HEK293 (cell line): ENCODE results near the gene CACNA1G.
A peak's percentile ranks its signal among the peaks of the same experiment; 100 is the strongest.

Experiments
- CTCF ChIA-PET: fragments of 350-600 bp; formaldehyde crosslinking; extraction: SDS; loops from one replicate; lab custom pipeline; 2021; ENCODE audit warnings: antibody characterized with exemption; lab: Yijun Ruan, JAX
- POLR2A ChIA-PET: fragments of 300-600 bp; formaldehyde crosslinking; extraction: SDS; loops from one replicate; lab custom pipeline; 2020; ENCODE audit warnings: antibody characterized with exemption, inconsistent platforms; lab: Yijun Ruan, JAX
- H3K27ac ChIP-seq: fragments of 200-500 bp; sonication (Bioruptor generic); 2 replicates; pipeline ENCODE4 v1.5.1; 2014; ENCODE audit warnings: low read depth, low read length, control low read depth, inconsistent platforms; ENCODE audit errors: extremely low read depth
- H3K36me3 ChIP-seq, 2 experiments: fragments of 200-500 bp in 1 of 2; sonication (Bioruptor generic) in 1 of 2; 1 replicate in 1 of 2; 2 replicates in 1 of 2; pipeline ENCODE4 v1.5.1; 2014 to 2017; ENCODE audit warnings: inconsistent platforms in 2 of 2, low read length in 2 of 2; ENCODE audit not compliant: control insufficient read depth in 2 of 2, insufficient read depth in 1 of 2
- H3K4me1 ChIP-seq: fragments of 200-500 bp; sonication (Bioruptor generic); 2 replicates; pipeline ENCODE4 v1.5.1; 2014; ENCODE audit warnings: mild to moderate bottlenecking, low read length, inconsistent platforms; ENCODE audit not compliant: control insufficient read depth, insufficient read depth
- H3K4me3 ChIP-seq: 2 replicates; pipeline ENCODE4 v1.5.1; 2011; ENCODE audit warnings: low read depth, mild to moderate bottlenecking, control low read depth, low read length, moderate library complexity
- H3K9me3 ChIP-seq: fragments of 200-500 bp; sonication (Bioruptor generic); 2 replicates; pipeline ENCODE4 v1.5.1; 2014; ENCODE audit warnings: low read depth, low read length, inconsistent platforms; ENCODE audit not compliant: control insufficient read depth, insufficient read depth
- AEBP2 ChIP-seq: fragments of 450-650 bp; formaldehyde crosslinking; IDR thresholded peaks from 2 replicates; pipeline ENCODE4 v1.5.1; 2016; ENCODE audit warnings: missing biosample characterization, missing genetic modification characterization, borderline replicate concordance
- IKZF3 ChIP-seq: fragments of 450-650 bp; IDR thresholded peaks from 2 replicates; pipeline ENCODE4 v1.5.0; 2018; ENCODE audit warnings: missing biosample characterization, mild to moderate bottlenecking, missing genetic modification characterization, moderate library complexity
- KLF1 ChIP-seq: fragments of 450-650 bp; formaldehyde crosslinking; IDR thresholded peaks from 2 replicates; pipeline ENCODE4 v1.5.1; 2016; ENCODE audit warnings: missing biosample characterization, missing genetic modification characterization
- KLF16 ChIP-seq: fragments of 450-650 bp; formaldehyde crosslinking; IDR thresholded peaks from 2 replicates; pipeline ENCODE4 v1.5.1; 2017; ENCODE audit warnings: missing biosample characterization, missing genetic modification characterization
- RBAK ChIP-seq: fragments of 450-650 bp; formaldehyde crosslinking; IDR thresholded peaks from 2 replicates; pipeline ENCODE4 v1.5.1; 2016; ENCODE audit warnings: missing biosample characterization, missing genetic modification characterization
- SCRT2 ChIP-seq: fragments of 450-650 bp; formaldehyde crosslinking; IDR thresholded peaks from 2 replicates; pipeline ENCODE4 v1.5.1; 2016; ENCODE audit warnings: missing biosample characterization, missing genetic modification characterization
- YY1 ChIP-seq: fragments of 450-650 bp; formaldehyde crosslinking; IDR thresholded peaks from 2 replicates; pipeline ENCODE4 v1.5.1; 2018; ENCODE audit warnings: missing biosample characterization, missing genetic modification characterization
- ZNF140 ChIP-seq: fragments of 450-650 bp; formaldehyde crosslinking; IDR thresholded peaks from 2 replicates; pipeline ENCODE4 v1.5.1; 2016; ENCODE audit warnings: missing biosample characterization, missing genetic modification characterization
- ZNF221 ChIP-seq: fragments of 450-650 bp; formaldehyde crosslinking; IDR thresholded peaks from 2 replicates; pipeline ENCODE4 v1.5.1; 2017; ENCODE audit warnings: missing biosample characterization, missing genetic modification characterization, borderline replicate concordance
- ZNF248 ChIP-seq: fragments of 450-650 bp; formaldehyde crosslinking; IDR thresholded peaks from 2 replicates; pipeline ENCODE4 v1.5.1; 2017; ENCODE audit warnings: missing biosample characterization, missing genetic modification characterization
- ZNF341 ChIP-seq: fragments of 450-650 bp; formaldehyde crosslinking; IDR thresholded peaks from 2 replicates; pipeline ENCODE4; 2016; ENCODE audit warnings: low read depth, missing biosample characterization, missing genetic modification characterization
- ZNF521 ChIP-seq: fragments of 450-650 bp; formaldehyde crosslinking; IDR thresholded peaks from 2 replicates; pipeline ENCODE4 v1.5.1; 2017; ENCODE audit warnings: missing biosample characterization, mild to moderate bottlenecking, missing genetic modification characterization
- ZNF530 ChIP-seq: fragments of 450-650 bp; formaldehyde crosslinking; IDR thresholded peaks from 2 replicates; pipeline ENCODE4 v1.5.1; 2016; ENCODE audit warnings: low read depth, missing biosample characterization, missing genetic modification characterization
- ZNF560 ChIP-seq: fragments of 450-650 bp; formaldehyde crosslinking; IDR thresholded peaks from 2 replicates; pipeline ENCODE4 v1.5.1; 2017; ENCODE audit warnings: missing biosample characterization, missing genetic modification characterization, borderline replicate concordance
- ZNF561 ChIP-seq: fragments of 450-650 bp; IDR thresholded peaks from 2 replicates; pipeline ENCODE4 v1.5.1; 2018; ENCODE audit warnings: missing biosample characterization, missing genetic modification characterization, borderline replicate concordance
- ZNF830 ChIP-seq: fragments of 450-650 bp; IDR thresholded peaks from 2 replicates; pipeline ENCODE4 v1.5.0; 2018; ENCODE audit warnings: missing biosample characterization, missing genetic modification characterization, low read depth, mild to moderate bottlenecking, moderate library complexity
- ZXDB ChIP-seq: fragments of 450-650 bp; formaldehyde crosslinking; IDR thresholded peaks from 2 replicates; pipeline ENCODE4 v1.5.1; 2016; ENCODE audit warnings: missing biosample characterization, missing genetic modification characterization
- TF ChIP-seq, protein P1 (sequence below): fragments of 450-650 bp; formaldehyde crosslinking; IDR thresholded peaks from 2 replicates; pipeline ENCODE4 v1.5.1; 2016; ENCODE audit warnings: missing biosample characterization, missing genetic modification characterization
- TF ChIP-seq, protein P2 (sequence below): fragments of 450-650 bp; formaldehyde crosslinking; IDR thresholded peaks from 2 replicates; pipeline ENCODE4 v1.5.1; 2016; ENCODE audit warnings: missing biosample characterization, missing genetic modification characterization
- TF ChIP-seq, protein P3 (sequence below): fragments of 450-650 bp; formaldehyde crosslinking; IDR thresholded peaks from 2 replicates; pipeline ENCODE4 v1.5.1; 2016; ENCODE audit warnings: missing biosample characterization, missing genetic modification characterization
- TF ChIP-seq, protein P4 (sequence below): fragments of 450-650 bp; formaldehyde crosslinking; IDR thresholded peaks from 2 replicates; pipeline ENCODE4 v1.5.1; 2016; ENCODE audit warnings: missing biosample characterization, missing genetic modification characterization

CACNA1G gene

DNA sequence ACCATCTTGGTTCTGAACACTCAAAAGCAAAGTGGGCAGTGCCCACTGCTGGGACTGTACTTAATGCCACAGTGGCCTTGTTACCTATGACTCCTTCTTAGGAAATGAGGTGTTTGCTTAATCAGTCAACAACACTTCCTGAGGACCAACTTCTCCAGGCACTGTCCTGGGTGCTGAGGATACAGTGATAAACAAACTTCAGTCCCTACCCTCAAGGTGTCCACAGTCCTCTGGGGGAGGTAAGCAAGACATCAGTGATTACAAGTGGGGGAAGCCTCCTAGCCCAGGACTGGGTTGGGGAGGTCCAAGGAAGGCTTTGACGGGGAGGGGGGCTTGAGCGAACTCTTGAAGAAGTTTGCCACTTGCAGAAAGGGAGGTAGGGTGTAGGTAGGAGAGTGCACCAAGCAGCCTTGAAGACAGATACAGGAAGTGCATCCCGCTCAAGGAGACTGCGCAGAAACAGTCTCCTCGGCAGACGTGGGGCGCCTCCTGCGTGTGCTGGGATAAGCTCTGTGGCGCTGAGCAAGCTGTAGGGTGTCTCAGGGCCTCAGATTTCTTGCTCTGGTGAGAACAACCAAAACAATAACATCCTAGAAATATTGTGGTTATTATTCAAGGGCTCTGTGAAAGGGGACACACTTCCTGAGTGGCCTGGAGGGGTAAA is 71.5 kb downstream of the CACNA1G start:
- H3K4me1 ChIP-seq: no peaks in the 10 kb centered on the region; the same call in 1 of the 2 replicates
- TF ChIP-seq ZNF521 (no peak), KLF16 (tag by site-specific recombination) (no peak), ZNF341 (no peak), ZNF140 (tag by site-specific recombination) (no peak)
- TF ChIP-seq, protein P1, sequence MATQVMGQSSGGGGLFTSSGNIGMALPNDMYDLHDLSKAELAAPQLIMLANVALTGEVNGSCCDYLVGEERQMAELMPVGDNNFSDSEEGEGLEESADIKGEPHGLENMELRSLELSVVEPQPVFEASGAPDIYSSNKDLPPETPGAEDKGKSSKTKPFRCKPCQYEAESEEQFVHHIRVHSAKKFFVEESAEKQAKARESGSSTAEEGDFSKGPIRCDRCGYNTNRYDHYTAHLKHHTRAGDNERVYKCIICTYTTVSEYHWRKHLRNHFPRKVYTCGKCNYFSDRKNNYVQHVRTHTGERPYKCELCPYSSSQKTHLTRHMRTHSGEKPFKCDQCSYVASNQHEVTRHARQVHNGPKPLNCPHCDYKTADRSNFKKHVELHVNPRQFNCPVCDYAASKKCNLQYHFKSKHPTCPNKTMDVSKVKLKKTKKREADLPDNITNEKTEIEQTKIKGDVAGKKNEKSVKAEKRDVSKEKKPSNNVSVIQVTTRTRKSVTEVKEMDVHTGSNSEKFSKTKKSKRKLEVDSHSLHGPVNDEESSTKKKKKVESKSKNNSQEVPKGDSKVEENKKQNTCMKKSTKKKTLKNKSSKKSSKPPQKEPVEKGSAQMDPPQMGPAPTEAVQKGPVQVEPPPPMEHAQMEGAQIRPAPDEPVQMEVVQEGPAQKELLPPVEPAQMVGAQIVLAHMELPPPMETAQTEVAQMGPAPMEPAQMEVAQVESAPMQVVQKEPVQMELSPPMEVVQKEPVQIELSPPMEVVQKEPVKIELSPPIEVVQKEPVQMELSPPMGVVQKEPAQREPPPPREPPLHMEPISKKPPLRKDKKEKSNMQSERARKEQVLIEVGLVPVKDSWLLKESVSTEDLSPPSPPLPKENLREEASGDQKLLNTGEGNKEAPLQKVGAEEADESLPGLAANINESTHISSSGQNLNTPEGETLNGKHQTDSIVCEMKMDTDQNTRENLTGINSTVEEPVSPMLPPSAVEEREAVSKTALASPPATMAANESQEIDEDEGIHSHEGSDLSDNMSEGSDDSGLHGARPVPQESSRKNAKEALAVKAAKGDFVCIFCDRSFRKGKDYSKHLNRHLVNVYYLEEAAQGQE (tag by site-specific recombination): peak; percentile 88
- TF ChIP-seq, protein P2, sequence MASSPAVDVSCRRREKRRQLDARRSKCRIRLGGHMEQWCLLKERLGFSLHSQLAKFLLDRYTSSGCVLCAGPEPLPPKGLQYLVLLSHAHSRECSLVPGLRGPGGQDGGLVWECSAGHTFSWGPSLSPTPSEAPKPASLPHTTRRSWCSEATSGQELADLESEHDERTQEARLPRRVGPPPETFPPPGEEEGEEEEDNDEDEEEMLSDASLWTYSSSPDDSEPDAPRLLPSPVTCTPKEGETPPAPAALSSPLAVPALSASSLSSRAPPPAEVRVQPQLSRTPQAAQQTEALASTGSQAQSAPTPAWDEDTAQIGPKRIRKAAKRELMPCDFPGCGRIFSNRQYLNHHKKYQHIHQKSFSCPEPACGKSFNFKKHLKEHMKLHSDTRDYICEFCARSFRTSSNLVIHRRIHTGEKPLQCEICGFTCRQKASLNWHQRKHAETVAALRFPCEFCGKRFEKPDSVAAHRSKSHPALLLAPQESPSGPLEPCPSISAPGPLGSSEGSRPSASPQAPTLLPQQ (tag by site-specific recombination): no peak
- TF ChIP-seq, protein P3, sequence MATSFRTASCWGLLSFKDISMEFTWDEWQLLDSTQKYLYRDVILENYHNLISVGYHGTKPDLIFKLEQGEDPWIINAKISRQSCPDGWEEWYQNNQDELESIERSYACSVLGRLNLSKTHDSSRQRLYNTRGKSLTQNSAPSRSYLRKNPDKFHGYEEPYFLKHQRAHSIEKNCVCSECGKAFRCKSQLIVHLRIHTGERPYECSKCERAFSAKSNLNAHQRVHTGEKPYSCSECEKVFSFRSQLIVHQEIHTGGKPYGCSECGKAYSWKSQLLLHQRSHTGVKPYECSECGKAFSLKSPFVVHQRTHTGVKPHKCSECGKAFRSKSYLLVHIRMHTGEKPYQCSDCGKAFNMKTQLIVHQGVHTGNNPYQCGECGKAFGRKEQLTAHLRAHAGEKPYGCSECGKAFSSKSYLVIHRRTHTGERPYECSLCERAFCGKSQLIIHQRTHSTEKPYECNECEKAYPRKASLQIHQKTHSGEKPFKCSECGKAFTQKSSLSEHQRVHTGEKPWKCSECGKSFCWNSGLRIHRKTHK (tag by site-specific recombination): no peak
- TF ChIP-seq, all 188 proteins: peak for 1
- no peaks in the 10 kb centered on the region for H3K36me3 ChIP-seq
- H3K9me3 ChIP-seq: no peaks in the 10 kb centered on the region
- ChIA-PET CTCF (interaction anchor here (0.6 to 9.7 kb wide), 15 partner anchors 7 to 113 kb away, joined by 3 to 231 read pairs (median 6); partner anchors contain the start of gene SPATA20), POLR2A (interaction anchor here (1.1 kb wide), 1 partner anchor 52 kb away, joined by 3 read pairs; no protein-coding TSS in a partner anchor)
- H3K4me3 ChIP-seq: no peak overlapping the region
- no peak overlapping the region for H3K27ac ChIP-seq

- Histone ChIP-seq H3K4me1 (no peaks in the 10 kb centered on the region), H3K4me3 (no peak overlapping the region), H3K9me3 (no peaks in the 10 kb centered on the region), H3K27ac (no peak overlapping the region), H3K36me3 (no peaks in the 10 kb centered on the region)
- ChIA-PET POLR2A (interaction anchor here (1.1 kb wide), 1 partner anchor 52 kb away, joined by 3 read pairs; no protein-coding TSS in a partner anchor), CTCF (interaction anchor here (0.6 to 3.5 kb wide), 7 partner anchors 9 to 154 kb away, joined by 3 to 21 read pairs (median 4); partner anchors contain the start of gene RSAD1)
- no peak for TF ChIP-seq ZNF830
- no peak for TF ChIP-seq ZNF530 (tag by site-specific recombination)
- no peak for TF ChIP-seq ZXDB (tag by site-specific recombination)
- no peak for TF ChIP-seq IKZF3 (tag by site-specific recombination)
- TF ChIP-seq ZNF561 (tag by site-specific recombination): no peak
- no peak for TF ChIP-seq ZNF221 (tag by site-specific recombination)
- TF ChIP-seq, protein P4, sequence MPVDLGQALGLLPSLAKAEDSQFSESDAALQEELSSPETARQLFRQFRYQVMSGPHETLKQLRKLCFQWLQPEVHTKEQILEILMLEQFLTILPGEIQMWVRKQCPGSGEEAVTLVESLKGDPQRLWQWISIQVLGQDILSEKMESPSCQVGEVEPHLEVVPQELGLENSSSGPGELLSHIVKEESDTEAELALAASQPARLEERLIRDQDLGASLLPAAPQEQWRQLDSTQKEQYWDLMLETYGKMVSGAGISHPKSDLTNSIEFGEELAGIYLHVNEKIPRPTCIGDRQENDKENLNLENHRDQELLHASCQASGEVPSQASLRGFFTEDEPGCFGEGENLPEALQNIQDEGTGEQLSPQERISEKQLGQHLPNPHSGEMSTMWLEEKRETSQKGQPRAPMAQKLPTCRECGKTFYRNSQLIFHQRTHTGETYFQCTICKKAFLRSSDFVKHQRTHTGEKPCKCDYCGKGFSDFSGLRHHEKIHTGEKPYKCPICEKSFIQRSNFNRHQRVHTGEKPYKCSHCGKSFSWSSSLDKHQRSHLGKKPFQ (tag by site-specific recombination): no peak
- no peak for TF ChIP-seq ZNF248 (tag by site-specific recombination)
- TF ChIP-seq ZNF560 (tag by site-specific recombination): no peak
- no peak for TF ChIP-seq SCRT2 (tag by site-specific recombination)
- TF ChIP-seq AEBP2: no peak
- TF ChIP-seq RBAK: no peak
- no peak for TF ChIP-seq YY1 (tag by site-specific recombination)
- no peak for TF ChIP-seq KLF1 (tag by site-specific recombination)
These were observed 72.1 kb downstream of the CACNA1G start for GRCh38 chr17:50632637-50633036.
